GM19099 (cell line): ENCODE data around the gene ARF3.

Source experiments
- POLR2A ChIP-seq: IDR thresholded peaks from 3 replicates; pipeline ENCODE4 v1.6.1; 2011; ENCODE audit warnings: low read depth; ENCODE audit not compliant: insufficient read length; ENCODE audit errors: extremely low read depth

The ARF3 gene

GRCh38 chr12:48988030-48988649 is 30.9 kb upstream of the ARF3 start:
- no peak for TF ChIP-seq POLR2A

GRCh38 chr12:48986720-48987291 is 29.5 kb upstream of the ARF3 start:
- TF ChIP-seq POLR2A: no peak

GRCh38 chr12:48985901-48986300 is 28.6 kb upstream of the ARF3 start:
- TF ChIP-seq POLR2A: no peak

GRCh38 chr12:48985475-48985897 is 28.2 kb upstream of the ARF3 start:
- no peak for TF ChIP-seq POLR2A

GRCh38 chr12:48982397-48983080 is 25.3 kb upstream of the ARF3 start:
- TF ChIP-seq POLR2A: no peak

- TF ChIP-seq POLR2A: no peak
Measured at GRCh38 chr12:48981757-48982157, 24.5 kb upstream of the ARF3 start.

GRCh38 chr12:48980953-48981756 is 23.9 kb upstream of the ARF3 start:
- no peak for TF ChIP-seq POLR2A

GRCh38 chr12:48980389-48980952 is 23.2 kb upstream of the ARF3 start:
- no peak for TF ChIP-seq POLR2A

- TF ChIP-seq POLR2A: no peak
Measured at GRCh38 chr12:48979602-48980388, 22.5 kb upstream of the ARF3 start.

- no peak for TF ChIP-seq POLR2A
Measured at GRCh38 chr12:48978741-48979601, 21.7 kb upstream of the ARF3 start.

- TF ChIP-seq POLR2A: no peak
Measured at GRCh38 chr12:48978291-48978740, 21.0 kb upstream of the ARF3 start, which contains the start of gene WNT1. Gene WNT1 (plus strand): TSS chr12:48978322. CDS start chr12:48978651, 329 bp downstream.

- no peak for TF ChIP-seq POLR2A
Measured at GRCh38 chr12:48977290-48978281, 20.3 kb upstream of the ARF3 start.
